Activated B cell treated with CpG ODN at 0.5 μM for 24 hours (primary cell): ENCODE data around the gene CCDC190. TPM values are rescaled to one million over a fixed set of nuclear protein-coding genes. Genes with fewer than 3 reads are reported as not detected.

Experiments used
- ATAC-seq: fragments of 200-7000 bp; cut with Tn5 transposase; one replicate; pipeline ENCODE4 v1.10.0; 2021; ENCODE audit warnings: low read depth, mild to moderate bottlenecking, moderate library complexity
- CTCF ChIA-PET: fragments of 350-600 bp; sonication (Branson Sonifier 250); formaldehyde crosslinking; loops from one replicate; lab custom pipeline; 2021; ENCODE audit warnings: antibody characterized with exemption; lab: Charles Lee
- POLR2A ChIA-PET: fragments of 350-600 bp; sonication (Branson Sonifier 250); formaldehyde crosslinking; loops from one replicate; lab custom pipeline; 2021; ENCODE audit warnings: antibody characterized with exemption; lab: Charles Lee
- DNase-seq: peaks from one replicate; pipeline ENCODE4 v3.0.0; 2022
- H3K27ac Mint-ChIP-seq: one replicate; pipeline ENCODE4 v1.8.0; 2020; ENCODE audit warnings: mixed read lengths
- H3K27me3 Mint-ChIP-seq: one replicate; pipeline ENCODE4 v1.8.0; 2021; ENCODE audit warnings: mixed read lengths
- H3K36me3 Mint-ChIP-seq: one replicate; pipeline ENCODE4 v1.8.0; 2021; ENCODE audit warnings: low read depth, mixed read lengths
- H3K4me1 Mint-ChIP-seq: one replicate; pipeline ENCODE4 v1.8.0; 2021; ENCODE audit warnings: mixed read lengths
- H3K4me3 Mint-ChIP-seq: one replicate; pipeline ENCODE4 v1.8.0; 2020; ENCODE audit warnings: mild to moderate bottlenecking, mixed read lengths
- H3K9me3 Mint-ChIP-seq: one replicate; pipeline ENCODE4 v1.8.0; 2020; ENCODE audit warnings: mixed read lengths
- intact Hi-C: fragments of 100-400 bp; cut with micrococcal nuclease; formaldehyde crosslinking; loops from one replicate; pipeline ENCODE4 v1.15.1; 2024
- total RNA-seq: library from RNA; stranded (reverse); gene quantifications from 2 replicates; pipeline ENCODE4 v1.2.3, GENCODE V29; 2022
- TF ChIP-seq, protein P1 (sequence below): fragments of 200-600 bp; IDR thresholded peaks from one replicate; pipeline ENCODE4 v1.8.0; 2022; ENCODE audit warnings: antibody characterized with exemption, mild to moderate bottlenecking

The CCDC190 gene, protein sequence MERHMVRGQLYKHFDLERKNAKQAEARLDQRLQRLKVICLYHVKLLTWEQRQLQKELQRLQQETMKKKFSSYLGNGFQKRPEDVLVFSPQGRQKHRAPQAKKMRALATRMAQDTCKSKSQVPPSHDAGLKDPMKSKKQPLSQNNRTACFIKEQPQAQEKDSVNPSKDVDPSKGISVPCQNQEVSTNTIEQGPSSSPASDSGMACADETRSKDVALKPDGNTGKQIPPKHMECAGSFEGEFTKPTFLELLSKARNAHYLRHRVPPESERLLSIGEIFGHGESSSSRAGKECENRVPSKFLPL
- total RNA-seq, result not detected in 2 replicates

DNA sequence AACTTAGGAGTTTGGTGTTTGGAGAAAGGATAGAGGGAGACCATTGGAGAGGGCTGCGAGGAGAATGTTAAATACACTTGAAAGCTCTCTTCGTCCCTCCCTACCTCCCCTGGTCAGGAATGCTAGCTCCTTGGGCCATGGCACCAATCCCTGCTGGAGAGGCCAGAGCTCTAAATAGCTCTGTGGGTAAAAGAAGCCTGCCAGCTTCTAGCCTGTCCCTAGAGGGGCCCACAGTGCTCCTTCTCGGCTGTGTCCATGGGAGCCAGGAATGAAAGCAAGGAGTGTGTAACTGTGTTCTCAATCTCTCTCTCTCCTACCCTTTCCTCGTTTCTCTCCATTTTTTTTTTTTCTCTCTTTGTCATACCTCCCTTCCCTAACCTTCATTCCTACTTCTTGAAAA is at the start of gene CCDC190:
Gene CCDC190 (minus strand): TSS at position 75 of the 400 bp plus-strand sequence. CDS start 1,529 bp downstream, outside the sequence.
- TF ChIP-seq, protein P1, sequence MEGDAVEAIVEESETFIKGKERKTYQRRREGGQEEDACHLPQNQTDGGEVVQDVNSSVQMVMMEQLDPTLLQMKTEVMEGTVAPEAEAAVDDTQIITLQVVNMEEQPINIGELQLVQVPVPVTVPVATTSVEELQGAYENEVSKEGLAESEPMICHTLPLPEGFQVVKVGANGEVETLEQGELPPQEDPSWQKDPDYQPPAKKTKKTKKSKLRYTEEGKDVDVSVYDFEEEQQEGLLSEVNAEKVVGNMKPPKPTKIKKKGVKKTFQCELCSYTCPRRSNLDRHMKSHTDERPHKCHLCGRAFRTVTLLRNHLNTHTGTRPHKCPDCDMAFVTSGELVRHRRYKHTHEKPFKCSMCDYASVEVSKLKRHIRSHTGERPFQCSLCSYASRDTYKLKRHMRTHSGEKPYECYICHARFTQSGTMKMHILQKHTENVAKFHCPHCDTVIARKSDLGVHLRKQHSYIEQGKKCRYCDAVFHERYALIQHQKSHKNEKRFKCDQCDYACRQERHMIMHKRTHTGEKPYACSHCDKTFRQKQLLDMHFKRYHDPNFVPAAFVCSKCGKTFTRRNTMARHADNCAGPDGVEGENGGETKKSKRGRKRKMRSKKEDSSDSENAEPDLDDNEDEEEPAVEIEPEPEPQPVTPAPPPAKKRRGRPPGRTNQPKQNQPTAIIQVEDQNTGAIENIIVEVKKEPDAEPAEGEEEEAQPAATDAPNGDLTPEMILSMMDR, result no peak
- ATAC-seq, result no peak
- Mint-ChIP-seq H3K9me3 (peaks cover 4% of the 10 kb centered on the region), H3K27me3 (peaks cover 15% of the 10 kb centered on the region), H3K36me3 (no peaks in the 10 kb centered on the region), H3K27ac (no peak within 1 kb of the TSS), H3K4me3 (no peak within 1 kb of the TSS), H3K4me1 (no peaks in the 10 kb centered on the region)
- ChIA-PET POLR2A (no interaction called here), CTCF (interaction anchor here (0.9 to 5.3 kb wide), 2 partner anchors 8 to 13 kb away, joined by 4 to 28 read pairs; no protein-coding TSS in a partner anchor)
- intact Hi-C loops, result no loop called here
- no peak for DNase-seq

DNA sequence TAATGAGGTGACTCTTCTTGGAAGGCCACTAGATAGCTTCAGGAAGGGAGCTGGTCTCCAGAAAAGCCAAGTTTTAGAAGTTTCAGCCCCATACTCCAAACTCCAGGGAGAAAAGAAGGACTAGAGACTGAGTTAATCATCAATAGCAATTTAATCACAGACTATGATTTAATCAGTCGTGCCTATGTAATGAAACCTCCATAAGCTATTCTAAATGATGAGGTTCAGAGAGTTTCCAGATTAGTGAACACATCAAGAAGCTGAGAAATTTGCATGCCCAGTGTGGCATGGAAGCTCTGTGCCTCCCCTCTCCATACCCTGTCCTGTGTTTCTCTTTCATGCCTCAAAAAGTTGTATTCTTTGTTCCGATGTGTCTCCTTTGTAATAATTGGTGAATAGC is 49.2 kb upstream of the CCDC190 start:
- TF ChIP-seq, protein P1, result no peak
- H3K27me3 Mint-ChIP-seq, result peaks cover 4% of the 10 kb centered on the region
- no peaks in the 10 kb centered on the region for H3K4me1 Mint-ChIP-seq
- H3K9me3 Mint-ChIP-seq, result peaks cover 7% of the 10 kb centered on the region
- H3K36me3 Mint-ChIP-seq, result no peaks in the 10 kb centered on the region
- intact Hi-C loops, result no loop called here
- ATAC-seq (no peak), DNase-seq (no peak)
- ChIA-PET CTCF (no interaction called here), POLR2A (no interaction called here)
- no peak overlapping the region for H3K27ac Mint-ChIP-seq
- no peak overlapping the region for H3K4me3 Mint-ChIP-seq

DNA sequence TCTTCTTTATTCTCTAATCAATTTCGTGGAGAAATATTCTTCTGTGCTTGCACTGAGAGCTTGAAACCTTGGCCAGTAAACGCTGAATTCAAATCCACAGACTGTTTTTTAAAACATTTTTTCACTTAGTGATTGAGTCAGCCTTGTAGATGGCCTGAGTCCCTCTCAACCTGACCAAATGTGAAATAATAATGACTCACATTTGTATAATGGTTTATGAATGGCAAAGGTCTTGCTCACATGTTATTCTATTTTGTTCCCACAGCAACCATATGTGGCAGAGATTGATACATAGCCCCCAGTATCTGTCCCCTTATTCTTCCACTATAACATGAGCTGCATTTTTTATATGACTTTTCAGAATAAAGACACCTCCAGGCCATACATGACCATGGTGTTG is 47.8 kb upstream of the CCDC190 start:
- no peaks in the 10 kb centered on the region for H3K4me1 Mint-ChIP-seq
- intact Hi-C loops, result no loop called here
- DNase-seq (no peak), ATAC-seq (no peak)
- no peaks in the 10 kb centered on the region for H3K27me3 Mint-ChIP-seq
- ChIA-PET POLR2A (no interaction called here), CTCF (no interaction called here)
- H3K27ac Mint-ChIP-seq, result no peak overlapping the region
- H3K4me3 Mint-ChIP-seq, result no peak overlapping the region
- TF ChIP-seq, protein P1, result no peak
- no peaks in the 10 kb centered on the region for H3K36me3 Mint-ChIP-seq
- H3K9me3 Mint-ChIP-seq, result peaks cover 7% of the 10 kb centered on the region

DNA sequence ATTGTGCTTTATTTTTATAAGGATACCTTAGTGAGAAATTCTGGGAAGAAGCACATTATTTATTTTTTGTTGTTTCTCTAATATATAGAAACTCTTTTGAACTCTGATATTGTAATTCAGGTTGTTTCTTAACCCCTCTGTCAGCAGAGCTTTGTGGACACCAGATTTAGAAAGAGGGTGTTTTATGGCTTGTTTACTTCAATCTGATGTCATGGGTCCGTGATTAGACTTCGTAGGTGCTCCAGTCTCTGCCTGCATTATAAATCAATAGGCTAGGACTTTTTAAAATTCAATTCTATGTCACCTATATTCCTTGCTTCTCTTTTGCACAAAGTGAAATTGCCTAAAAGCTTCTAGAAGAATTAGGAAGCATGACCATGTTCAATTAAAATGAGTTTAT is 47.3 kb upstream of the CCDC190 start:
- intact Hi-C loops, result no loop called here
- Mint-ChIP-seq H3K36me3 (no peaks in the 10 kb centered on the region), H3K9me3 (peaks cover 7% of the 10 kb centered on the region), H3K27ac (no peak overlapping the region), H3K4me1 (no peaks in the 10 kb centered on the region), H3K4me3 (no peak overlapping the region), H3K27me3 (no peaks in the 10 kb centered on the region)
- no peak for DNase-seq
- TF ChIP-seq, protein P1, result no peak
- ChIA-PET CTCF (no interaction called here), POLR2A (no interaction called here)
- ATAC-seq, result no peak

DNA sequence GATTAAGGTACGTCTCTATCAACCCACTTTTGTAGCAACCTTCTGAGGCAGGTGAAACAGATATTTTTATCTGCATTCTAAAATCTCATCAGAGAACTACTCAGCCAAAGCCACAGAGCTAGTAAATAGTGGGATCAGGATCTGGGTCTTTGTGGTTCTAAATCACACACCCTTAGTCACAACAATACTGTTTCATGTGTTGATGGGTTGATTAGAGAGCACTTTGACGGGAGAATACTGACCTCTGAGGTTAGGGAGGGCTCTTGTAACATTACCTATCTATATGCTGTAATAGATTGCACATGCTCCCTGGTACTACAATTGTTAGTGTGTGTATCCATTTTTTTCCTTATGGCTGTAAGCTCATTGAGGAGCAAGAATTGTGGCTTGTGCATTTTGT is 45.5 kb upstream of the CCDC190 start:
- ATAC-seq, result no peak
- H3K27me3 Mint-ChIP-seq, result no peaks in the 10 kb centered on the region
- POLR2A ChIA-PET, result no interaction called here

More for the DNA sequence above, 45.5 kb upstream of the CCDC190 start:
- Mint-ChIP-seq H3K27ac (no peak overlapping the region), H3K9me3 (no peaks in the 10 kb centered on the region), H3K36me3 (no peaks in the 10 kb centered on the region), H3K4me3 (no peak overlapping the region), H3K4me1 (no peaks in the 10 kb centered on the region)
- TF ChIP-seq, protein P1, result no peak
- CTCF ChIA-PET, result no interaction called here
- intact Hi-C loops, result no loop called here
- no peak for DNase-seq
